Mesothelial cell of epicardium (in vitro differentiated cells): Measurements from ENCODE around the gene SIK3. TPM values are rescaled to one million over a fixed set of nuclear protein-coding genes. Genes with fewer than 3 reads are reported as not detected.

Experiments used
- DNase-seq, 2 experiments: peaks; one replicate each; pipeline ENCODE4 v3.0.0; 2021; ENCODE audit warnings: low spot score in 2 of 2; ENCODE audit not compliant: unreplicated experiment in 2 of 2
- H3K27ac Mint-ChIP-seq: 2 replicates; pipeline ENCODE4 v1.8.0; 2021; ENCODE audit warnings: mixed read lengths
- H3K27me3 Mint-ChIP-seq: 2 replicates; pipeline ENCODE4 v1.8.0; 2021; ENCODE audit warnings: low read depth, mixed read lengths
- H3K36me3 Mint-ChIP-seq: 2 replicates; pipeline ENCODE4 v1.8.0; 2021; ENCODE audit warnings: mixed read lengths
- H3K4me1 Mint-ChIP-seq: 2 replicates; pipeline ENCODE4 v1.8.0; 2021; ENCODE audit warnings: mixed read lengths
- H3K4me3 Mint-ChIP-seq: 2 replicates; pipeline ENCODE4 v1.8.0; 2021; ENCODE audit warnings: mild to moderate bottlenecking, moderate library complexity, mixed read lengths
- H3K9me3 Mint-ChIP-seq: 2 replicates; pipeline ENCODE4 v1.8.0; 2021; ENCODE audit warnings: mixed read lengths
- total RNA-seq: library from RNA; stranded (reverse); gene quantifications from 3 replicates; pipeline ENCODE4 v1.2.1, GENCODE V29; 2021
- TF ChIP-seq, protein P1 (sequence below): fragments of 200-600 bp; sonication (generic); IDR thresholded peaks from one replicate; pipeline ENCODE4 v1.5.0; 2021; ENCODE audit warnings: antibody characterized with exemption; ENCODE audit not compliant: unreplicated experiment

The SIK3 gene
- 28.1 to 38.1 TPM (median 35.6 TPM) in 3 replicates for total RNA-seq

DNA sequence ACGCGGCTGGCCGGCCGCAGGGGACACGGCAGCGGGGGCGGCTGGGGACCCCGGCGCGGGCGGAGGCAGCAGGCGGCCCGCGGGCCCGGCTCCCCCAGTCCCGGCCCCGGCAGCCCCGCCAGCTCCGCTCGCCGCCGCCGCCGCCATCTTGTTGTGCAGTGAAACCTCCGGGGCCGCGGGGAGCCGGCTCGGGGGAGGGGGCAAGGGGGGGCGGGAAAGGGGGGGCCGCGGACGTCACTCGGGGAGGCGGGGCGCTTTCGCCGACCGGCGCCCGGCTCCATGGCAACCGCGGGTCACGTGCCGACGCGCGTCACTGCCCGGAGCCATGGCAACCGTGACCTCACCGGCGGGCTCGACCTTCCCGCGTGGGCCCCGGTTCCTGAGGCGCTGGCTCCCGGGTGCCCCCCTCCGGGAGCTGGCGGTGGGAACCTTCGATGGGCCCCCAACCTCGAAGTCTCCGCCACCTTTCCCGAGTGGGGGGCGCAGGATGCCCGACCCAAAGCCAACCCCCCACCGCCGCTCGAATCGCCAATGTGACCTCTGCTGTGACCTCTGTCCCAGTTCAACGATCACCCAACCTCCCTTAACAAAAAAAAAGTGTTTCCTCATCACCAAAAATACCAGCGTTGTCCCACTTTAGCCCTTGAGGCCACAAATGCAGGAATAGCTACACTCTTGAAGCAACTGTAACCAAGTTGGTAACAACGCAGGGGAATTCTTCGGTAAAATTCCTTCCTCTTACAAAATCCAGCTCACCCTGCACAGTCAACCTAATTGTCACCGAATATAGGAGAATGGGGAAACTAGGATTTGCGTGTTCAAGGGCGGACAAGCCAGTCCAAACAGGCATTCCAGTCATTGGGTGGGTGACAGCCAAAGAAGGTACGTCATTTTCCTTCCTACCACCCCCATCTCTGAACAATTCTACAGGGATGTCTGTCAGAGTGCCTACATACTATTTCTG lies at the start of gene SIK3:
TSS of gene SIK3 (minus strand) at position 160 of the 964 bp plus-strand sequence. CDS start at position 147, 13 bp downstream.
- Mint-ChIP-seq H3K4me1 (peaks cover 50% of the 10 kb centered on the region), H3K27ac (peak within 1 kb of the TSS; percentile 98), H3K4me3 (peak within 1 kb of the TSS; percentile 88), H3K36me3 (no peaks in the 10 kb centered on the region), H3K9me3 (no peaks in the 10 kb centered on the region), H3K27me3 (no peaks in the 10 kb centered on the region)
- peak; percentile 91 to 93 for DNase-seq
- TF ChIP-seq, protein P1, sequence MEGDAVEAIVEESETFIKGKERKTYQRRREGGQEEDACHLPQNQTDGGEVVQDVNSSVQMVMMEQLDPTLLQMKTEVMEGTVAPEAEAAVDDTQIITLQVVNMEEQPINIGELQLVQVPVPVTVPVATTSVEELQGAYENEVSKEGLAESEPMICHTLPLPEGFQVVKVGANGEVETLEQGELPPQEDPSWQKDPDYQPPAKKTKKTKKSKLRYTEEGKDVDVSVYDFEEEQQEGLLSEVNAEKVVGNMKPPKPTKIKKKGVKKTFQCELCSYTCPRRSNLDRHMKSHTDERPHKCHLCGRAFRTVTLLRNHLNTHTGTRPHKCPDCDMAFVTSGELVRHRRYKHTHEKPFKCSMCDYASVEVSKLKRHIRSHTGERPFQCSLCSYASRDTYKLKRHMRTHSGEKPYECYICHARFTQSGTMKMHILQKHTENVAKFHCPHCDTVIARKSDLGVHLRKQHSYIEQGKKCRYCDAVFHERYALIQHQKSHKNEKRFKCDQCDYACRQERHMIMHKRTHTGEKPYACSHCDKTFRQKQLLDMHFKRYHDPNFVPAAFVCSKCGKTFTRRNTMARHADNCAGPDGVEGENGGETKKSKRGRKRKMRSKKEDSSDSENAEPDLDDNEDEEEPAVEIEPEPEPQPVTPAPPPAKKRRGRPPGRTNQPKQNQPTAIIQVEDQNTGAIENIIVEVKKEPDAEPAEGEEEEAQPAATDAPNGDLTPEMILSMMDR, result no peak

DNA sequence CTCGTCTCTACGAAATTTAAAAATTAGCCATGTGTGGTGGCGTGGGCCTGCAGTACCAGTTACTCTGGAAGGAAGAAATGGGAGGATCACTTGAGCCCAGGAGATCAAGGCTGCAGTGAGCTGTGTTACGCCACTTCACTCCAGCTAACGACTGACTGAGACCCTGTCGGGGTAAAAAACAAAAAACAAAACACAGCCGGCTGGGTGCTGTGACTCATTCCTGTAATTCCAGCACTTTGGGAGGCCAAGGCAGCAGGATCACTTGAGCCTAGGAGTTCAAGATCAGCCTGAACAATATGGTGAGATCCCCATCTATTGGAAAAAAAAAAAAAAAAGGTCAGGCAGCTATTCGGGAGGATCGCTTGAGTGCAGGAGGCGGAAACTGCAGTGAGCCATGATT lies 48.3 kb upstream of the SIK3 start:
- Mint-ChIP-seq H3K27ac (peak overlapping the region; percentile 97), H3K9me3 (no peaks in the 10 kb centered on the region), H3K4me3 (peak overlapping the region; percentile 95), H3K4me1 (peaks cover 33% of the 10 kb centered on the region), H3K36me3 (peaks cover 10% of the 10 kb centered on the region), H3K27me3 (peaks cover 4% of the 10 kb centered on the region)
- TF ChIP-seq, protein P1, result no peak
- no peak for DNase-seq

- DNase-seq, result no peak
- H3K36me3 Mint-ChIP-seq, result peaks cover 8% of the 10 kb centered on the region
- TF ChIP-seq, protein P1, result no peak
- no peaks in the 10 kb centered on the region for H3K9me3 Mint-ChIP-seq
- H3K4me1 Mint-ChIP-seq, result peaks cover 30% of the 10 kb centered on the region
- H3K27me3 Mint-ChIP-seq, result peaks cover 10% of the 10 kb centered on the region
- H3K27ac Mint-ChIP-seq, result peak overlapping the region; percentile 97
- H3K4me3 Mint-ChIP-seq, result peak overlapping the region; percentile 95
These were observed 47.1 kb upstream of the SIK3 start for GRCh38 chr11:117145393-117145761.

GRCh38 chr11:117144477-117145392 lies 46.5 kb upstream of the SIK3 start:
- Mint-ChIP-seq H3K27ac (peak overlapping the region; percentile 97), H3K36me3 (peaks cover 7% of the 10 kb centered on the region), H3K4me3 (peak overlapping the region; percentile 95), H3K27me3 (peaks cover 15% of the 10 kb centered on the region), H3K9me3 (no peaks in the 10 kb centered on the region), H3K4me1 (peaks cover 27% of the 10 kb centered on the region)
- DNase-seq, result peak in 1 of 2 experiments; percentile 42
- TF ChIP-seq, protein P1, result no peak

DNA sequence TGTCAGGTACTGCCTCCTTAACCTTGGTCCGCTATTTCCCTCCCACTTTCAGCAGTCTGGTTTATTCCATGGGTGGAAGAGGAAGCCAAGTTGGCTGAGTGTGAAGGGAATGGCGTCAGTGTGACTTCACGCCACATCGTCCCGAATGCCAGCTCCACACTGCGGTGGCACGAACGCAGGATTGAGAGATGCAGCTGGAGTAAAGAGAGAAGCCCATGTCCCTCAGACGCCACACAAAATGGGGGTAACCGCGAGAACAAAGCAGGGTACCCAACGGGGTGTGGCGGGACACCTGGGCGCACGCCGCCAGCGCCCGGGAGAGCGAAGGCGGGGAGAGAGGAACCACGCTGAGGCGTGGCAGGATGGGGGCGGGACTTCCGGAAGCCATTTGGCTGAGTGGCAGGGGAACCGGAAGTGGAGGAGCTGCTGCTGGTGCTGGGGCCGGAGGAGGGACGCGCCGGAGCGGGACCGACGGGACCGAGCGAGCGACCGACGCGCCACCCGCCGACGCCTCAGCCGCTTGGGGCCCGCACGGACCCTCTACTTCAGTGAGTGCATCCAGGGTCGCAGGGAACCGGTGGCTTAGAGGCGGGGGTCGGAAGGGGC lies 45.7 kb upstream of the SIK3 start, which contains the start of gene PAFAH1B2:
TSS of gene PAFAH1B2 (plus strand) at position 417 of the 606 bp plus-strand sequence. CDS start 8,161 bp downstream, outside the sequence.
- no peaks in the 10 kb centered on the region for H3K9me3 Mint-ChIP-seq
- TF ChIP-seq, protein P1, result no peak
- peak within 1 kb of the TSS; percentile 95 for H3K4me3 Mint-ChIP-seq
- peaks cover 7% of the 10 kb centered on the region for H3K36me3 Mint-ChIP-seq
- peak within 1 kb of the TSS; percentile 97 for H3K27ac Mint-ChIP-seq
- peak; percentile 89 to 97 for DNase-seq
- peaks cover 26% of the 10 kb centered on the region for H3K4me1 Mint-ChIP-seq
- H3K27me3 Mint-ChIP-seq, result peaks cover 16% of the 10 kb centered on the region
